GM06990 (cell line): ENCODE measurements around the gene TBC1D25.

ENCODE experiments used
- DNase-seq: peaks from one replicate; pipeline ENCODE4 v3.0.0-alpha.2; 2011; ENCODE audit not compliant: insufficient read length; ENCODE audit errors: extremely low read depth
- H3K27me3 ChIP-seq: replicated peaks from 2 replicates; pipeline ENCODE4 v1.6.0; 2011; ENCODE audit warnings: low read length; ENCODE audit not compliant: control insufficient read depth, insufficient read depth
- H3K36me3 ChIP-seq: 2 replicates; pipeline ENCODE4 v1.5.1; 2011; ENCODE audit warnings: low read length; ENCODE audit not compliant: control insufficient read depth, insufficient read depth
- H3K4me3 ChIP-seq: replicated peaks from 2 replicates; pipeline ENCODE4 v1.5.1; 2011; ENCODE audit warnings: low read depth, mild to moderate bottlenecking, control low read depth, low read length
- TF ChIP-seq, protein P1 (sequence below): IDR thresholded peaks from 2 replicates; pipeline ENCODE4 v1.5.1; 2011; ENCODE audit warnings: low read length, control low read depth, mild to moderate bottlenecking, inconsistent platforms; ENCODE audit not compliant: insufficient read depth, poor library complexity, severe bottlenecking

TBC1D25 gene

DNA sequence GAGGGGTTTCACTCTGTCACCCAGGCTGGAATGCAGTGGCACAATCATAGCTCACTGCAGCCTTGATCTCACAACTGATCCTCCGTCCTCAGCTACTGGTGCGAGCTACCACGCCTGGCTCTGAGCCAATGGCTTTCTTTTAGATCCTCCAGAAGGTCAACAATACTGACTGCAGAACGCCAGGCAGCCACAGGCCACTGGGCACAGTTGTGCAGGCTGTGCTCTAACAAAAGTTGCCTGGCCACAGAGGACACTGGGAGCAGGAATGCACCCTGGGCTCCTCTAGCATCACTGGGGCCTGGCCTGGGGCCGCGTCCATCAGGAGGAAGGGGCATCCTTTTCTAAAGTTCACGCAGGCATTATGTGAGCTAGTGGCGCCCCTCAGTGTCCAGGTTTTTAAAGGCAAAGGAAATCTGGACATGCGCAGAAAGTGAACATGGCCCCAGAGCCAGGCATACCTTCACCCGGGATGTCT lies 45.6 kb upstream of the TBC1D25 start:
- Histone ChIP-seq H3K36me3 (no peaks in the 10 kb centered on the region), H3K27me3 (no peaks in the 10 kb centered on the region), H3K4me3 (no peak overlapping the region)
- no peak for DNase-seq
- TF ChIP-seq, protein P1, sequence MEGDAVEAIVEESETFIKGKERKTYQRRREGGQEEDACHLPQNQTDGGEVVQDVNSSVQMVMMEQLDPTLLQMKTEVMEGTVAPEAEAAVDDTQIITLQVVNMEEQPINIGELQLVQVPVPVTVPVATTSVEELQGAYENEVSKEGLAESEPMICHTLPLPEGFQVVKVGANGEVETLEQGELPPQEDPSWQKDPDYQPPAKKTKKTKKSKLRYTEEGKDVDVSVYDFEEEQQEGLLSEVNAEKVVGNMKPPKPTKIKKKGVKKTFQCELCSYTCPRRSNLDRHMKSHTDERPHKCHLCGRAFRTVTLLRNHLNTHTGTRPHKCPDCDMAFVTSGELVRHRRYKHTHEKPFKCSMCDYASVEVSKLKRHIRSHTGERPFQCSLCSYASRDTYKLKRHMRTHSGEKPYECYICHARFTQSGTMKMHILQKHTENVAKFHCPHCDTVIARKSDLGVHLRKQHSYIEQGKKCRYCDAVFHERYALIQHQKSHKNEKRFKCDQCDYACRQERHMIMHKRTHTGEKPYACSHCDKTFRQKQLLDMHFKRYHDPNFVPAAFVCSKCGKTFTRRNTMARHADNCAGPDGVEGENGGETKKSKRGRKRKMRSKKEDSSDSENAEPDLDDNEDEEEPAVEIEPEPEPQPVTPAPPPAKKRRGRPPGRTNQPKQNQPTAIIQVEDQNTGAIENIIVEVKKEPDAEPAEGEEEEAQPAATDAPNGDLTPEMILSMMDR, result peak; percentile 19

DNA sequence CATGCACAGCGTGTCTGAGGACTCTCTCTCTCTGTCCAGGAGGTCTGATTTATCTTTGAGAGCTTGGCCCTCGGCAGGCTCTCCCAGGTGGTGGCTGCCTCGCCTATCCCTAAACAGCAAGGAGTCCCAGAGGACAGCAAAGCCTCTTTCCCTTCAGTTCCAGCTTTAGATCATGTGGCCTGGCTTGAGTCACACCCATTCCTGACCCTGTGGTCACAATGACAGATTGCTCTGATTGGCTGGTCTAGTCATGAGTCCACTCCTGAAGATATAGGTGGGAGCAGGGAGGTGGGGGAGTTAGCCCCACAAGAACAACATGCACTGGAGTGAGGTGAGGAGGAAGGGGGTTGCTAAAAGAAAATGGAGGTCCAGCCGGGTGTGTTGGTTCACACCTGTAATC lies 42.9 kb upstream of the TBC1D25 start:
- no peaks in the 10 kb centered on the region for H3K36me3 ChIP-seq
- no peaks in the 10 kb centered on the region for H3K27me3 ChIP-seq
- DNase-seq, result no peak
- H3K4me3 ChIP-seq, result no peak overlapping the region
- TF ChIP-seq, protein P1, result no peak

DNA sequence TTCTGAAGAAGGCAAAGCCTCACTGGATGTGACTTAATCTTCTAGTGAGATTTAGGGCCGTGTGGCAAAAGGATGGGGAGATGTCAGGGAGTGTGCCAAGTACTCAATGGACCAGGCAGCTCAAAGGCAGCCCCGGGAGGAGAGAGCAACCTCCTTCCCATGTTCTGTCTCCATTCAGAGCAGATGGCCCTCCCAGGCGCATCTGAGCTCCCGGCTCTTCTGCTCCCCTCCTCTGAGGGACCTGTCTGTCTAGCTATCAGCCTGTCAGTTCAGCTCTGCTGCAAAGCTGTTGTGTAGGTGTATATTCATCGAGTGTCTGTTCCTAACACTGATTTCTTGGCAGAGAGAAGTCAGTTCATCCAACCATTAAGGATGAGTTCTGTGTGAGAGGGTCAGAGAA lies 41.6 kb upstream of the TBC1D25 start:
- Histone ChIP-seq H3K4me3 (no peak overlapping the region), H3K27me3 (no peaks in the 10 kb centered on the region), H3K36me3 (no peaks in the 10 kb centered on the region)
- TF ChIP-seq, protein P1, result no peak
- no peak for DNase-seq

DNA sequence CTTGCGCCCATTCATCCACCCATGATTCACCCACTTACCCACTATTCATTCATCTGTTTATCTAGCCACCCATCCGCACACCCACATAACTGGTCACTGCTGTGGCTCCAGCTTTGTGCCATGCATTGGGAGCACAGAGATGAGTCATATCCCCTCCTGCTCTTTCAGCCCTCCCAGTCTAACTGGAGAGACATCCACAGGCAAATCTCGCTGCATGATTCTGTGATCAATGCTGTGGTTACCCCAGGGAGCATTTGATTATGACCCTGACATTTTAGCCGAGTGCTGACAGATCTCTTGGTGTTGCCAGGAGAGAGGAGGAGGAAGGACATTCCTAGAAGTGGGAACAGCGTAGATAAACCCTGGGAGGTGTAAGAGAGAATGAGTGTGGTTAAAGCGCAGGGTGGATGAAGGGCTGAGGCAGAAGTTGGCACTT lies 41.1 kb upstream of the TBC1D25 start:
- no peak overlapping the region for H3K4me3 ChIP-seq
- TF ChIP-seq, protein P1, result no peak
- no peak for DNase-seq
- H3K36me3 ChIP-seq, result no peaks in the 10 kb centered on the region
- H3K27me3 ChIP-seq, result no peaks in the 10 kb centered on the region

DNA sequence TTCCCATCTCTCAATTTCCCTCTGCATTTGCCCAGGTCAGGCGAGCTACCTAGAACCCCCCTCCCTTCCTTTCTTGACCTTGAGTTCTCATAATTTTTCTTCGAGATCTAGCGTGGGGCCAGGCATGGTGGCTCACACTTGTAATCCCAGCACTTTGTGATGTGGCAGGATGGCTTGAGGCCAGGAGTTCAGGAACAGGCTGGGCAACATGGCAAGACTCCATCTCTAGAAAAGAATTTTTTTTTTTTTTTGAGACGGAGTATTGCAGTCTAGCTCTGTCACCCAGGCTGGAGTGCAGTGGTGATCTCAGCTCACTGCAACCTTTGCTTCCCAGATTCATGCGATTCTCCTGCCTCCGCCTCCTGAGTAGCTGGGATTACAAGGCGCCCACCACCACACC lies 35.3 kb upstream of the TBC1D25 start:
- TF ChIP-seq, protein P1, result no peak
- Histone ChIP-seq H3K36me3 (no peaks in the 10 kb centered on the region), H3K4me3 (no peak overlapping the region), H3K27me3 (no peaks in the 10 kb centered on the region)
- DNase-seq, result no peak

DNA sequence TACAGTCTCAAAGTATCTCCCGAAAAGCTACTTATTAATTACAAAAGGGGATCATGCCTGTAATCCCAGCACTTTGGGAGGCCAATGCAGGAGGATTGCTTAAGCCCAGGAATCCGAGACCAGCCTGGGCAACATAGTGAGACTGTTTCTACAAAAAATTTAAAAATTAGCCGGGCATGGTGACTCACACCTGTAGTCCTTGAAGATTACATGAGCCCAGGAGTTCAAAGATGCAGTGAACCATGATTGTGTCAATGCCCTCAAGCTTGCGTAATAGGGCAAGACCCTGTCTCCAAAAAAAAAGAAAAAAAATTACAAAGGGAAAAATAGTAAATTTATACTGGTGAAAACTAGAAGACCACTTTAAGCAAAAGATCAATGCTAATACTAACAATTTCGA lies 34.0 kb upstream of the TBC1D25 start:
- TF ChIP-seq, protein P1, result no peak
- Histone ChIP-seq H3K36me3 (no peaks in the 10 kb centered on the region), H3K27me3 (no peaks in the 10 kb centered on the region), H3K4me3 (no peak overlapping the region)
- no peak for DNase-seq
